Measurements from ENCODE around the gene THAP12.

Gene THAP12

DNA sequence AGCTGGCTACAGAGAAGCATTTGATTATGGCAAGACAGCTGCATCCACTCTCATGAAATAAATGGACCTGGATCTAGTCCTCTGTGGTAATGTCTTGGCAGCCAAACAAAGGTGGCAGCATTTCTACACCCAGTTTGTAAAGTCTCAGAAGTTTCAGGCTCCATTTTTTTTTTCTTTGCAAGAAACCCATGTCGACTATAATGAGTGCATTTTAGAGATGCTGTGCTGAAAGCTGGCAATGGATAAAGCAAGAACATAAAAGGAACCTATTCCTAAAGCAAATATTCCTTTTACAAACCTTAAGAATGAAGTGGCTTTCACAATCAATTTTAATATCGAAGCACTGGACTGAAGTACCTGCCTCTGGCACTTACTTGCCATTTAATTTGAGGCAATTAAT lies 33.5 kb downstream of the THAP12 start:
- H3K4me1 ChIP-seq (ENCODE audit: control insufficient read depth, insufficient read depth, low read length), result no peaks in the 10 kb centered on the region
- H3K9ac ChIP-seq (ENCODE audit: low read length), result no peak overlapping the region
- no peak overlapping the region for H3K4me3 ChIP-seq (ENCODE audit: low read depth, low read length)
- H3K27ac ChIP-seq (ENCODE audit: low read depth, low read length), result no peak overlapping the region
- no peaks in the 10 kb centered on the region for H3K9me3 ChIP-seq (ENCODE audit: control insufficient read depth, insufficient read depth, low read depth, low read length)
- no peaks in the 10 kb centered on the region for H3K27me3 ChIP-seq (ENCODE audit: control insufficient read depth, insufficient read depth, low read length)
- peaks cover 3% of the 10 kb centered on the region; the same call in 1 of the 2 replicates for H3K36me3 ChIP-seq (ENCODE audit: control insufficient read depth, insufficient read depth, low read length)

DNA sequence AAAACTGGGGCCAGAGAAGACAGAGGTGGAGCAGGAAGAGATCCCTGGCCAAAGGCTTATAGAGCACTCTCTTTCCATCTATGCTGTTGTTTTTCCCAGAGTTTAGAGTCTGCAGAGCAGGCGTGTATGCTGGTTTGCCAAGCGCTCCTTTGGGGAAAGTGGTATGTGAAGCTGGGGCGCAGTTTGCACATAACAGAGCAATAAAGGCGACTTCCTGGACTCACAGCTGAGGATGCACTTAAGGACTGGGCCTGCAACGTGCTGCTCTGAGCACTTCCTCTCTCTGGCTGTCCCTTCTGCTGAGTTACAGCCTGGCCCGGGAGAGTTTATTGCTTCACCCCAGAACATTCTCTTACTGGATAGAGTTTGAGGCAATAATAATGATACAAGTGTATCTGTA lies 41.7 kb downstream of the THAP12 start:
- H3K9me3 ChIP-seq (ENCODE audit: control insufficient read depth, insufficient read depth, low read depth, low read length), result peaks cover 28% of the 10 kb centered on the region
- H3K27me3 ChIP-seq (ENCODE audit: control insufficient read depth, insufficient read depth, low read length), result no peaks in the 10 kb centered on the region
- H3K4me1 ChIP-seq (ENCODE audit: control insufficient read depth, insufficient read depth, low read length), result no peaks in the 10 kb centered on the region
- H3K4me3 ChIP-seq (ENCODE audit: low read depth, low read length), result no peak overlapping the region
- H3K36me3 ChIP-seq (ENCODE audit: control insufficient read depth, insufficient read depth, low read length), result no peaks in the 10 kb centered on the region
- no peak overlapping the region for H3K9ac ChIP-seq (ENCODE audit: low read length)
- H3K27ac ChIP-seq (ENCODE audit: low read depth, low read length), result no peak overlapping the region

GRCh38 chr11:76337923-76338322 lies 43.0 kb downstream of the THAP12 start:
- H3K9me3 ChIP-seq (ENCODE audit: control insufficient read depth, insufficient read depth, low read depth, low read length), result peaks cover 38% of the 10 kb centered on the region
- no peak overlapping the region for H3K27ac ChIP-seq (ENCODE audit: low read depth, low read length)

DNA sequence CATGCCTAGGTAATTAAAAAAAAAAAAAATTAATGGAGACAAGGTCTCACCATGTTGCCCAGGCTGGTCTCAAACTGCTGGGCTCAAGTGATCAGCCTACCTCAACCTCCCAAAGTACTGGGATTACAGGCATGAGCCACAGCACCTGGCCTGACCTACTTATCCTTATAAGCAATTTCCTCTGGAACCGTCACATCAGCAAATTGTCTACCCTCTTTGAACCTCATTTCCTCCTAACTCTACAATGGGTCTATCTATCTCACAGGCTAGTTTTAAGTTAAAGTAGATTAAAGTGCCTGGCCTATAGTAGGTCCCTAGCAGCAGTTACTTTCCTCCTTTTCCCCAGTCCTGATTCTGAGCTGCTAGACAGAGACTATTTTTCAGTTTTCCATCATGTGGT lies 43.5 kb downstream of the THAP12 start:
- Histone ChIP-seq H3K36me3 (ENCODE audit: control insufficient read depth, insufficient read depth, low read length) (no peaks in the 10 kb centered on the region), H3K27ac (ENCODE audit: low read depth, low read length) (no peak overlapping the region), H3K4me1 (ENCODE audit: control insufficient read depth, insufficient read depth, low read length) (no peaks in the 10 kb centered on the region), H3K9me3 (ENCODE audit: control insufficient read depth, insufficient read depth, low read depth, low read length) (peaks cover 43% of the 10 kb centered on the region), H3K27me3 (ENCODE audit: control insufficient read depth, insufficient read depth, low read length) (no peaks in the 10 kb centered on the region), H3K9ac (ENCODE audit: low read length) (no peak overlapping the region), H3K4me3 (ENCODE audit: low read depth, low read length) (no peak overlapping the region)

More at GRCh38 chr11:76337923-76338322, 43.0 kb downstream of the THAP12 start:
- no peaks in the 10 kb centered on the region for H3K4me1 ChIP-seq (ENCODE audit: control insufficient read depth, insufficient read depth, low read length)
- H3K9ac ChIP-seq (ENCODE audit: low read length), result no peak overlapping the region
- no peak overlapping the region for H3K4me3 ChIP-seq (ENCODE audit: low read depth, low read length)
- H3K27me3 ChIP-seq (ENCODE audit: control insufficient read depth, insufficient read depth, low read length), result no peaks in the 10 kb centered on the region
- no peaks in the 10 kb centered on the region for H3K36me3 ChIP-seq (ENCODE audit: control insufficient read depth, insufficient read depth, low read length)

- Histone ChIP-seq H3K27ac (ENCODE audit: low read depth, low read length) (no peak overlapping the region), H3K9me3 (ENCODE audit: control insufficient read depth, insufficient read depth, low read depth, low read length) (peaks cover 43% of the 10 kb centered on the region), H3K4me3 (ENCODE audit: low read depth, low read length) (no peak overlapping the region), H3K9ac (ENCODE audit: low read length) (no peak overlapping the region), H3K27me3 (ENCODE audit: control insufficient read depth, insufficient read depth, low read length) (no peaks in the 10 kb centered on the region), H3K4me1 (ENCODE audit: control insufficient read depth, insufficient read depth, low read length) (no peaks in the 10 kb centered on the region), H3K36me3 (ENCODE audit: control insufficient read depth, insufficient read depth, low read length) (no peaks in the 10 kb centered on the region)
Observed at GRCh38 chr11:76336597-76336996, 44.3 kb downstream of the THAP12 start.

GRCh38 chr11:76335842-76336241 lies 45.1 kb downstream of the THAP12 start:
- Histone ChIP-seq H3K9ac (ENCODE audit: low read length) (no peak overlapping the region), H3K27ac (ENCODE audit: low read depth, low read length) (no peak overlapping the region), H3K27me3 (ENCODE audit: control insufficient read depth, insufficient read depth, low read length) (no peaks in the 10 kb centered on the region), H3K9me3 (ENCODE audit: control insufficient read depth, insufficient read depth, low read depth, low read length) (peaks cover 43% of the 10 kb centered on the region), H3K36me3 (ENCODE audit: control insufficient read depth, insufficient read depth, low read length) (no peaks in the 10 kb centered on the region), H3K4me3 (ENCODE audit: low read depth, low read length) (no peak overlapping the region), H3K4me1 (ENCODE audit: control insufficient read depth, insufficient read depth, low read length) (no peaks in the 10 kb centered on the region)

DNA sequence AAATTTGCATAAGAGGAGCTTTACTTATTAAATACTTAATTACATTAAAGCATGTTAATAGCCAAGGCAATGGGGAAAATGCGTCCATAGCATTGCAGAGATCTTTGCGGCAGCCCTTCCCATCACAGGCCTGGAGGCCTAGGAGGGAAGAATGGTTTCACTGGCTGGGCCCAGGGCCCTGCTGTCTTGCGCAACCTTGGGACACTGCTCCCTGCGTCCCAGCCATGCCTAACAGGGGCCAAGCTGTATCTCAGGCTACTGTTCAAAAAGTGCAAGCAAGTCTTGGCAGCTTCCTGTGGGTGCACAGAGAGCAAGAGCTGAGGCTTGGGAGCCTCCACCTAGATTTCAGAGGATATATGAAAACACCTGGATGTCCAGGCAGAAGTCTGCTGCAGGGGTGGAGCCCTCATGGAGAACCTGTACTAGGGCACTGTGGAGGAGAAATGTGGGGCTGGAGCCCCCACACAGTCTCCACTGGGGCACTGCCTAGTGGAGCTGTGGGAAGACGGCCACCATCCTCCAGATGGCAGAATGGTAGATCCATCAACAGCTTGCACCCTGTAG lies 46.0 kb downstream of the THAP12 start:
- no peak overlapping the region for H3K27ac ChIP-seq (ENCODE audit: low read depth, low read length)
- no peak overlapping the region for H3K9ac ChIP-seq (ENCODE audit: low read length)
- no peaks in the 10 kb centered on the region for H3K36me3 ChIP-seq (ENCODE audit: control insufficient read depth, insufficient read depth, low read length)
- H3K9me3 ChIP-seq (ENCODE audit: control insufficient read depth, insufficient read depth, low read depth, low read length), result peaks cover 43% of the 10 kb centered on the region
- H3K4me1 ChIP-seq (ENCODE audit: control insufficient read depth, insufficient read depth, low read length), result peaks cover 6% of the 10 kb centered on the region; the same call in 1 of the 2 replicates
- H3K4me3 ChIP-seq (ENCODE audit: low read depth, low read length), result no peak overlapping the region
- no peaks in the 10 kb centered on the region for H3K27me3 ChIP-seq (ENCODE audit: control insufficient read depth, insufficient read depth, low read length)

- H3K27ac ChIP-seq (ENCODE audit: low read depth, low read length), result no peak overlapping the region
- H3K36me3 ChIP-seq (ENCODE audit: control insufficient read depth, insufficient read depth, low read length), result no peaks in the 10 kb centered on the region
- no peak overlapping the region for H3K4me3 ChIP-seq (ENCODE audit: low read depth, low read length)
- no peak overlapping the region for H3K9ac ChIP-seq (ENCODE audit: low read length)
- H3K27me3 ChIP-seq (ENCODE audit: control insufficient read depth, insufficient read depth, low read length), result no peaks in the 10 kb centered on the region
- peaks cover 15% of the 10 kb centered on the region for H3K4me1 ChIP-seq (ENCODE audit: control insufficient read depth, insufficient read depth, low read length)
- H3K9me3 ChIP-seq (ENCODE audit: control insufficient read depth, insufficient read depth, low read depth, low read length), result peaks cover 30% of the 10 kb centered on the region
Observed at GRCh38 chr11:76330651-76331050, 50.3 kb downstream of the THAP12 start.

- no peaks in the 10 kb centered on the region for H3K36me3 ChIP-seq (ENCODE audit: control insufficient read depth, insufficient read depth, low read length)
- peaks cover 23% of the 10 kb centered on the region for H3K9me3 ChIP-seq (ENCODE audit: control insufficient read depth, insufficient read depth, low read depth, low read length)
- H3K4me1 ChIP-seq (ENCODE audit: control insufficient read depth, insufficient read depth, low read length), result peaks cover 15% of the 10 kb centered on the region
- H3K4me3 ChIP-seq (ENCODE audit: low read depth, low read length), result no peak overlapping the region
- H3K9ac ChIP-seq (ENCODE audit: low read length), result no peak overlapping the region
- H3K27ac ChIP-seq (ENCODE audit: low read depth, low read length), result no peak overlapping the region
- no peaks in the 10 kb centered on the region for H3K27me3 ChIP-seq (ENCODE audit: control insufficient read depth, insufficient read depth, low read length)
Observed at GRCh38 chr11:76329983-76330382, 50.9 kb downstream of the THAP12 start.

- H3K9ac ChIP-seq (ENCODE audit: low read length), result no peak overlapping the region
- 0 out of 2 replicates have a peak, but pooled peaks cover under 1% of the 10 kb centered on the region for H3K27me3 ChIP-seq (ENCODE audit: control insufficient read depth, insufficient read depth, low read length)
- H3K4me3 ChIP-seq (ENCODE audit: low read depth, low read length), result no peak overlapping the region
- no peak overlapping the region for H3K27ac ChIP-seq (ENCODE audit: low read depth, low read length)
- peaks cover 15% of the 10 kb centered on the region for H3K9me3 ChIP-seq (ENCODE audit: control insufficient read depth, insufficient read depth, low read depth, low read length)
- H3K4me1 ChIP-seq (ENCODE audit: control insufficient read depth, insufficient read depth, low read length), result peaks cover 15% of the 10 kb centered on the region
- H3K36me3 ChIP-seq (ENCODE audit: control insufficient read depth, insufficient read depth, low read length), result no peaks in the 10 kb centered on the region
Observed at GRCh38 chr11:76329084-76329648, 51.8 kb downstream of the THAP12 start.

- H3K27ac ChIP-seq (ENCODE audit: low read depth, low read length), result no peak overlapping the region
- H3K27me3 ChIP-seq (ENCODE audit: control insufficient read depth, insufficient read depth, low read length), result peaks cover 13% of the 10 kb centered on the region
- no peaks in the 10 kb centered on the region for H3K36me3 ChIP-seq (ENCODE audit: control insufficient read depth, insufficient read depth, low read length)
- no peak overlapping the region for H3K4me3 ChIP-seq (ENCODE audit: low read depth, low read length)
- peaks cover 15% of the 10 kb centered on the region for H3K4me1 ChIP-seq (ENCODE audit: control insufficient read depth, insufficient read depth, low read length)
- H3K9ac ChIP-seq (ENCODE audit: low read length), result no peak overlapping the region
- 0 out of 2 replicates have a peak, but pooled peaks cover 5% of the 10 kb centered on the region for H3K9me3 ChIP-seq (ENCODE audit: control insufficient read depth, insufficient read depth, low read depth, low read length)
Observed at GRCh38 chr11:76327756-76328388, 53.1 kb downstream of the THAP12 start.
